ENCODE results near the gene ODF2L. TPM values are rescaled to one million over a fixed set of nuclear protein-coding genes. Genes with fewer than 3 reads are reported as not detected.

The ODF2L gene
- polyA plus RNA-seq, 3 donors: 6.4 to 50.8 (median 13.8) TPM

DNA sequence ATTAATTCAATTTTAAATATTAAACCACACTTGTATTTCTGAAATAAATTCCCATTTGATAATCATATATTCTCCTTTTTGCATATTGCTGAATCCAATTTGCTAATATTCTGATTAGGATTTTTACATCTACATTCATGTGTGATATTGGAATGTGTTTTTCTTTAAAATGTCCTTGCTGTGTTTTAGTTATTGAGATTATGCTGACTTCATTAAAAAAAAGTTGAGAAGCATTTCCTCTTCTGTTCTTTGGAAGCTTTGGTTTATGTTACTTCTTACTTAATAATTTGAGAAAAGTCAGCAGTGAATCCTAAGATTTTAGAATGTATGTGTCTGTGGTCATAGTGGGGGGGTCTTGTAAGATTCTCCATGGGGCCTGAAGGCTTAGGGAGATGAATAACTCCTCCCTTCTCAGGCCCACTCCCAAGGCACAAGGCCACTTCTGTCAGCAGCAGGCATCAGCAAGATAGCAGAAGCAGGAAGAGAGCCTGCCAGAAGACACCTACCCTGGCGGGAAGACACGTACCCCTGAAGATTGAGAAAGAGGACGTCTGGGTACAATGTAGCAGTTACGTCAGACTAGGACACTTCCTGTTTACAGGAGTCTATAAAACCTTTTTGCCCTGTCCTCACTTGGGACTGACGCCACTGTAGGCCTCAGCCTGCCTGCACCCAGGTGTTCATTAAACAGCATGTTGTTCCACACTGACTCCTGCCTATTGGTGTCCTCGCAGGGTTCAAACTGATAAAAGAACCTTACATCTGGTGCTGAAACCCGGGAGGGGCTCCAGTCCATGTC, 56.9 kb downstream of the ODF2L start:
- 44 to 62% (median 54%) methylated on average over 7 of the region's 7 CpGs for WGBS, 3 donors
- H3K27ac ChIP-seq (ENCODE audit: low read depth, low read length): peak overlapping the region; percentile 57

DNA sequence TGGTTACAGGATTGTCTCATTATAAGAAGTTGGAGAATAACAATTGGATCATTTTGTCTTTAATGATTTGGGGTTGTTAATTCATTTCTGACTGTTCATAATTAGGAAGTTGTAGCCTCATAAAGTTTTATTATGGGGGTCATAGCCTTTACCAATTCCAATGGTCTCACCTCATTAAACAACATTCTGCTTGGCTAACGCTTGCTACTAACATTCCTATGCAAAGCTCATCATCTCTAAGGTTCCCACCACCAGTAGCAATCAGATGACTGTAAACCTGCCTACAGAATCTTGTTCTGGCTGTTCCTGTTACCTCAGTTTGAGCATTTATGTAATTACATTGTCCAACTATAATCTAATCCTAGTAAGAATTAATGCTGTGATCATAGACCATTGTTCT, 60.2 kb downstream of the ODF2L start:
- H3K27ac ChIP-seq (ENCODE audit: low read depth, low read length): no peak overlapping the region
- 65 to 82% (median 70%) methylated on average over 1 of the region's 1 CpG for WGBS, 3 donors

DNA sequence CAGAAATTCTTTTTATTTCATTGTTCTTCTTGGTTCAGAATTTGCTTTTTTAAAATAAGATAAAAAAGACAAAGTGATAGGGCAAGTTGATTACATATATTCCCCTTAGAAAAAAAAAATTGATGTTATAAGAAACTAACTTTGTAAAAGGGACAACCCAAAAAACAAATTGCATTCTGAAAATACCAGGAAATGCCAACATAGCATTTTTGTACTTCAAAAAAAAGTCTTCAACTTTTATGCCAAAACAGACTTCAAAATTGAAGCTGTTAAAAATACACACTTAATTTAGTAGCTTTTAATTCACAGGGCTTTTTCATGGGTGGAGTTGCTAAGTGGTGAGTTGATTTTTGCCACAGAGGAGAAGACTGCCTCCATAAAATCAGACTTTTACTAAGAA, 70.9 kb downstream of the ODF2L start:
- no peak overlapping the region for H3K27ac ChIP-seq (ENCODE audit: low read depth, low read length)

DNA sequence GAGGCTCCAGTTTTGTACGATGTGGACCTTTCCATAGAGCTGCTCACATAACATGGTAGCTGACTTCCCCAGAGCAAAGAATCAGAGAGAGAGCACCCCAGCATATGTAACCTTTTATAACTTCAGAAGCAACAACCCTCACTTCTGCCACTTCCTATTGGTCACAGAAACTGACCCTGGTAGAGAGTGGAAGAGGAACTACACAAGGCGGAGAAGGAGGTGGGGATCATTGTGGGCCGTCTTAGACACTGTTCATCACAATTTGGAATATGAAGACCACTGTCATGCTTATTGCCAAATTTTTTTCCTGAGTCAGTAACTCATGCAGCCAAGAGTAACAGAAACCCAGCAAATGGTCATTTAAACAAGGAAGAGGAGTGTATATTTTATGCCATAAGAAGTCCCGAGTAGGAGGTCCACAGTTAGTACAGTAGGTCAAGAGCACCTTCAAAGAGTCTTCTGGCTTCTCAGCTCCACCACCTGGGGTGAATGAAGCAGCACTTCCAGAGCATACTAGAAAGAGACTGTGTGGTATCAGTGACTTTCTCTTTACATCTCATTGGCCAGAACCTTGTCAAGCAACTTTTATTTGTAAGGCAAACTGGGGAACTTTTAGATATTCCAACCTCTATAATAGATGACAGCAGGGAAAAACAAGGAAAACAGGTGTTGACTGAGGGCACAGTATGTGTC, 71.8 kb downstream of the ODF2L start:
- 75% methylated on average over 4 of the region's 4 CpGs for WGBS, 3 donors
- no peak overlapping the region for H3K27ac ChIP-seq (ENCODE audit: low read depth, low read length)

DNA sequence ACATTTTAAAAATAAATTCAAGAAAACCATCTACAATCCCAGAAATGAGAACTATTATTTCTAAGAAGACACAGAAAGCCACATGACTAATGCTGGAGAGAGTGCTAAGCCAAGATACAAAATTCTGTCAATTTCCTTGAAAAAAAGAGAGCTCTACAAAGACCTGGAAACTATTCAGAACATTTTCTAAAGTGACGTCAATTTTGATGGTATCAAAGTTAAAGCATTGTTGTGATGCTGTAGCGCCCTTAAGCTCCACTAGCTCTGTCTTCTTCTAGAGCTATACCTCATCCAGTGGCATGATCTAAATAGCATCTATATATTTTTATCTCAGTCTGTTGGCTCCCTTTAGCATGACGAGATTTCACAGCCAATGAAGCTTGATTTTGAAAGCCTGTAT, 73.9 kb downstream of the ODF2L start:
- WGBS, 3 donors: 73 to 84% (median 74%) methylated on average over 3 of the region's 3 CpGs
- no peak overlapping the region for H3K27ac ChIP-seq (ENCODE audit: low read depth, low read length)

DNA sequence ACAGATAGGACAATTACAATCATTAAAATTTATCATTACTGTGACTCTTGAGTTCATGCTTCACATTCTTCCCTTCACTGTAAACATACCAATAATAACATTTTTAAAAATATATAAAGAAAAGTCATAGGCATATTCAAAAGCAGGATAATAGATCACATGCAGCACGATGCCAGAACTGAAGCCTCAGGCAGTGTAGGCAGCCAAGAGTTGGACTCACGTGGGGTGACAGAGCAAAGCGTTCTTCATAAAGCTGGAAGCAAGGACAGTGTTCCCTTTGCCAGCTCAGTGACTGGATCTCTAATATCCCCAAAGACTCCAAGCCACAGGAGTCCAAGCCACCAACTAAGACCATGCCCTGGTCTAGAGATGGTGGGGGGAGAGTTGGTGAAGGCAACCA, 77.7 kb downstream of the ODF2L start:
- no peak overlapping the region for H3K27ac ChIP-seq (ENCODE audit: low read depth, low read length)
- WGBS, 3 donors: 60 to 66% (median 61%) methylated on average over 3 of the region's 3 CpGs

DNA sequence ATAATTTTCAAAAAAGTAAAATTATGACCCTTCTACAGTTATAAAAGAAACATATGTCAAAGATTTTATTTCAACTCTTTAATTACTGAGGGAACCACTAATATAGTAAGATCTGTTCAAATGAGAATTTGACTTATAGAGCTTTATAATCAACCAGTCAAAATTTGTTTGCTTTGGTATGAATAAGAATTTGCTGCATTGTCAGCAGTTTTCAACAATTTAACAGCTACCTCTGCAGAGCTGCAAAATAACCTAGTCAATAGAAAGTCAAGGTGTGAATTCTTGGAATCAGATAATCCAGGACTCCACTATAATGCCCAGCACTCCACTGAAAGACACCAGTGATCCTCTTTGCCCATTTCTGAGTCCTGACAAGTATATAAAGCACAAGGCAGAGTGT, 78.2 kb downstream of the ODF2L start:
- no peak overlapping the region for H3K27ac ChIP-seq (ENCODE audit: low read depth, low read length)

DNA sequence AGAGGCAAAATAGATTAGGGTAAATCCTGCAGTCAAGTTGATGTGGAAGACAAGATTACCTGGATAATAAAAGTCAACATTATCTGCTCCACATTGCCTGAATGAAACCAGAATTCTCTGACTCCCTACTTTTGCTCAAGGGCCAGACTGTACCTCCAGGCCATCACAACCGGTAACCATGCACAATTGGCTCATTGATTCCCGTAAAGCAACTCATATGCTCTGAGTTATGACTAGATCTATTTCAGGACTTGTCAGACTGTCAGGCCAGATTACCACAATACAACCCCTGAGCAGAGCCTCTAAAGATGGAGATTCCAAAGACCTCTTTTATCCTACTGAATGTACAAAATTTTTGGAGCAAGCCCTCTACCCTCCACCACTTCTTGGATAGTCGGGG, 90.4 kb downstream of the ODF2L start:
- 90 to 96% (median 91%) methylated on average over 3 of the region's 3 CpGs for WGBS, 3 donors
- H3K27ac ChIP-seq (ENCODE audit: low read depth, low read length): no peak overlapping the region

DNA sequence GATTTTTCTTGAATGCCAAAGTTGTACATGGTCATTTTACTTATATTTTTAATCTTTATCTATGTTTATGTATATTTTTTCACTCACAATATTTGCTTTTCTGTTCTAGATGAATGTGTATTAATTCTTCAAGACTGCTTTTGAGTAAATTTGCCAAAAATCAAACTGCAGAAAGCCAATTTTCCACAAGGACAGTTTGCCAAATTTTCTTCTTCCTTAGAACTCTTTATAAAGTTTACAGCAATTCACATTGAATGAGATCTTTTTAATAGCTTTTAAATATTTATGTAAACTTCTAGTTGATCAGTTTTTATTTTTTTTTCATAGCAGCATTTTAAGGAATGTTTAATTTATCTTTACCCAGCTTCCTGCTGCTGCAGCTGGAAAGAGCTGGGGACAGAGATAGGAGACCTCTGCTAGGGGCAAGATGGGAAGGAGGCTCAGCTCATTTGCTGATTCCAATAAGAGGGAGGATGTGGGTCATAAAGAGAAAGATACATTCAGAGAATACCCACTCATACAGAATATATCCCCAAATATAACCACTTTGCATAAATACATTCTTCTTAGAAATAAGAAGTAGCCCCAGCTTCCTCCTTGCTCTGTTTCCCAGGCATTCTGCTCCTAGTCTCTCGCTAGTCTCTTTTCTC, 93.0 kb downstream of the ODF2L start:
- H3K27ac ChIP-seq (ENCODE audit: low read depth, low read length): no peak overlapping the region
- WGBS, 3 donors: 83 to 100% (median 86%) methylated on average over 1 of the region's 1 CpG

Other genes with a start within 250 kb of the ODF2L start
- under 1 TPM in 2 of 3 donors, not detected in 1; 0.01 to 0.09 TPM for gene COL24A1, start 239.6 kb downstream of the ODF2L start, polyA plus RNA-seq
- under 1 TPM in 2 of 3 donors, not detected in 1; 0.11 to 0.48 TPM for gene CLCA2, start 27.8 kb upstream of the ODF2L start, polyA plus RNA-seq
- under 1 TPM in 2 of 3 donors, not detected in 1; 0.06 to 0.07 TPM for gene CLCA1, start 72.6 kb upstream of the ODF2L start, polyA plus RNA-seq
- gene CLCA4, start 150.8 kb upstream of the ODF2L start, polyA plus RNA-seq: under 1 TPM in 2 of 3 donors, not detected in 1; 0.11 to 0.49 TPM